GM19468 (cell line): ENCODE results near the gene PDSS1.
"Not testable (repeated sequence)": the region's sequence is repeated elsewhere in the genome, so short reads cannot be mapped to it uniquely, and the experiment has no call there.

Experiments used
- ATAC-seq: cut with Tn5 transposase; IDR thresholded peaks from one replicate; pipeline ENCODE4 v1.9.1; 2021; ENCODE audit warnings: mild to moderate bottlenecking, moderate library complexity, moderate number of reproducible peaks; ENCODE audit not compliant: unreplicated experiment; ENCODE audit errors: extremely low read depth

Gene PDSS1

DNA sequence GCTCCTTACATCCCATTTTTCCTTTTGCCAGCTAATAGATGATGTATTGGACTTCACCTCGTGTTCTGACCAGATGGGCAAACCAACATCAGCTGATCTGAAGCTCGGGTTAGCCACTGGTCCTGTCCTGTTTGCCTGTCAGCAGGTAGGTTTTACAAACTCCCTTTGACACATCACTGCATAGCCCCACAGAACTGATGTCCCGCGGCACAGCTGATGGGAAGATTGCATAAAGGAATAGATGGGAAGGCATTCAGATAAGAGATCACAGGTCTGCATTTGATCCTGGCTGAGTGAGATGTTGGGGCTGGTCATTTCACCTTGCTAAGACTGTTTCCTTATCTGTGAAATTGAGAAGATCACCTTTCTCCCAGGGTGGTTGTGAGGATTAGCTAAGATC, 37.9 kb downstream of the PDSS1 start:
- ATAC-seq: no peak

DNA sequence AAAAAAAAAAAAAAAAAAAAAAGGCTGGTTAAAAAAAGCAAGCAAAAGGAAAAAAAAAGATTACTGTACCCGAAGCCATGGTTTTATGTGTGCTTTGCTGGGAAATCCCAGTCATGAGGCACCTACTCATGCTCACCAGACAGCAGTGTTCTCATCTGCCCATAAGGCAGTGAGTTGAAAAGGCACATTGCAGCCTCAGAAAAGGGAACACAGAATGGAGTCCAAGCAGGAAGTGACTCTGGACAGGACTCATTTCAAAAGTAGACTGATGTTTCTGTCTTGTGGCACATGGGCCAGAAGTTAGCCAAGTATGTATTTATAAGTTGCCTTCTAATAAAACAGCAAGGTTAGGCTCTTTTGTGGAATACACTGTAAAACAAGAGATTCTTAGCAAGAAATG, 40.2 kb downstream of the PDSS1 start:
- peak; percentile 65 for ATAC-seq

DNA sequence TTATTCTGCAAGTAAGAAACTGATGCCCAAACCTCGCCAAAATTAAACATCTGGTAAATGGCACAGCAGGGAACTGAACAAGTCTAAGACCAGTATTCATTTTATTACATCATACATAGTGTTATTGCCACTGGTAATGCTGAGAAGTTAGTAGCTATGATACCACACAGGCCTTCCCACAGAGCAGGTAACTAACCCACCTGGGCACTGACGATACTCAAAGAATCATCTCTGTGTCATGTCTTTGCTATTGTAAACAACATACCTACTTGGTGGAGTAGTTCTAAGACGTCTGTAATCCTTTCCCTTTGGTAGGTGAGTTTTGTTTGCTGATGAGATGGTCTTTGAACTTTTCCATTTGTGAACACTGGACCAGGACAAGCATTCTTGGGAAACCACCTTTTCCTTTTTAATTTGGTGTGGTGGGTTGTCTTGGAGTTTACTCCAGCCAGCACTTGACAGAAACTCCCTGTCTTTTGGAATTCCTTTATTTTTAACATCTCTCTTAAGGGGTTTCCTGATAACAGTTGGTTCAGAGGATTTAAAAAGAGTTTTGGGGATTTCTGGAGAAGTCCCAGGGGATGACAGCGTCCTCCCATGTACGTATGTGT, 40.9 kb downstream of the PDSS1 start:
- ATAC-seq: no peak

DNA sequence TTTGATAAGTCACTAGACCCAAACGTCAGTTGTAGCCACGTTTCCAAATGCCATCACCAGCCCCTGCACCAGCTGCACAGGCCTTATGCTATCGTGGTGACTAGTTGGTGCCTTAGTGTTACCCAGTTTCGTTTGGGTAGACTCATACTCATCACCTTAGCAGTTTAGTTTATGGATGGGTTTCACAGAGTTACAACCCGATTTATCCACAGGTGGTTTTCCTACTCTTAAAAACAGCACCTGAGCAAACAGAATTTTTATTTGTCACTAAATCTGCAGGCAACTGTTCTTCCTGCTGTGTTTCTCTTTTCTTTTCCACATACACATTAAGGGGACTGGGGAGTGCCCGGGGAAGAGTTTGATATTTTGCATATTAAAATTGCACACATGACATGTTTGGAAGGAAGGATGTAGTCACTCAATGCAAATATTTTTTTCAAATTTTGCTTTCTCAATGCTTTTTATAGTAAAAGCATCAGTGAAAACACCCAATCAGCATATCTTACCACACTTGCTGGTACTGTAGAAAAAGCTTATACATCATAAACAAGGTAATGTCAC, 41.6 kb downstream of the PDSS1 start:
- ATAC-seq: peak; percentile 24

DNA sequence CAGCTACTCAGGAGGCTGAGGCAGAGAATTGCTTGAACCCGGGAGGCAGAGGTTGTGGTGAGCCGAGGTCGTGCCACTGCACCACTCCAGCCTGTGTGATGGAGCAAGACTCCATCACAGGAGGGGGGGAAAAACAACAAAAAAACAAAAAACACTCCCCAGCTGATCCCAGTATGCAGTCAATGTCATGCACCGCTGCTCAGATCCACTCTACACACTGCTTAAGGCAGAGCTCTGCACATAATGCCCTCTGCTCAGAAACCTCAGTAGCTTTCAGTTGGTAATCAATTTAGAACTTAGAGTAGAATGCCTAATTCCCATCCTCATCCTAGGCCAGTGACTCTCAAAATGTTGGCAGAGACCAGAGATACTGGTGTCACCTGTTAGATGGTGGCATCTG, 43.9 kb downstream of the PDSS1 start:
- ATAC-seq: no peak

DNA sequence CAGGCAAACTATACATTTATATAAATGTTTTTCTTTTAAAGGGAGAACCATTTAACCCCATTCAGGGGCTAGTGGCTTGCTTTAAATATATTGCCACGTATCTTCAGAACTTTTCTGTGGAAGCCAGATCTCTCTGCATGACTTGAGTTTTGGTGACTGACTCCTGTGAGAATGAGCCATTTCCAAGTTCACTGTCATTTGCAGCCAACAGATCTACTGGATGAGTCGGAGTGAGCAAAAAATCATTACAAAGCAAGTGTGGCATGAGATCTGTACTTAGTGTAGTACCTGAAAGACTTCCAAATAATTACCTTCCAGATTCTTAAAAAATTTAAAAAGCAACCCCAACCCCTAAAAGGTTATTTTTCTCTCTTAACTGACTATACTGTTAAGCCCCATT, 45.6 kb downstream of the PDSS1 start:
- ATAC-seq: no peak

DNA sequence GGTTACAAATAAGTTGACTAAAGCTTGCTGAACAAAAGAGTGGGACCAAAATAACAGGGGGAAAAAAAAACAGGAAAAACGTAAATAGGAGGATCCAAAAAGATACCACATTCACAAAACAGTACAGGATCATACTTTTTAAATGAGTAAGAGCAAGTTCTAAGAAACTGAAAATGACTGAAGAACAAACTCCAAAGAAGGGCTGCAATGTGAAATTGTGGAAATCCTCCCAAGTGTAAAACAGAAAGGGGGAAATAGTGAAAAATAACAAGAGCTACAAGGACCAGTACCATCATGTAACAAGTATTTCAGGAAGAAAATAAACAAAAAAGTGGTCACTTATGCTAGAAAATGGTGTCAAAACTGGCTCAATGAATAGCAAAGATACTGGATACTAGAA, 46.3 kb downstream of the PDSS1 start:
- no peak for ATAC-seq

DNA sequence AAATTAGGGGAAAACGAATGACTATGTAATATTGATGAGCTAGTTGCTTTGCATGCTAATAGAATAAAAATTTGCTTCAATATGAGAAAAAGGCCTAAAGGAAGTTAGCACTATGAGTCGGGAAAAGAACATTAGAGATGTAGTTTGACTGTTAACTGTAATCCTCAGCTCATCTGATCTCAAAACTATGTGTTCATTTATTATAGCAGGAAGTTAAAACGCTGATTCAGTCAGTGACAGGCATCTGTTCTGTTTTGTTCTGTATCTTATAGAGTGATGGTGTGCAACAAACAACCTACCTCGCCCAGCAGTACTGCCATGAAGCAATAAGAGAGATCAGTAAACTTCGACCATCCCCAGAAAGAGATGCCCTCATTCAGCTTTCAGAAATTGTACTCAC, 48.6 kb downstream of the PDSS1 start:
- no peak for ATAC-seq

DNA sequence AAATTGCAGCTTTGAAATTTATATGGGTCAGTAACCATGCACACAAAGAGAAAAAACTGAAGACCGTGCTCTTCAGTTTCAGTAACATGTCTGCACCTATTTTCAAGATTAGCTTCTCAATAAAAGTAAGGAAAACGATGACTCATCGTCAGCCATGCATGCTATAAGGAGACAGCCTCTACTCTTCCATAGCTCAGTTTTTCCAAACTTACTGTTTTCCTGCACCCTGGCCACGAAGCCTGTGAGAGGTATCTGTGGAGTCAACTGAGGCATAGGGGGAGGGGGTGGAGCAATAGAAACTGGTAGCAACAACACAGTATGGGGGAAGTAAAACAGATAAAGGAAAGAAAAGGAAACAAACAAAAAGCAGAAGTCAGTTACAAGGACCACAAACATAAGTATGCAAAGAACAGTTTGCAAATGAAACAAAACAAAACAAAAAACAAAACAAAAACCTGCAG, 58.0 kb downstream of the PDSS1 start:
- no peak for ATAC-seq

DNA sequence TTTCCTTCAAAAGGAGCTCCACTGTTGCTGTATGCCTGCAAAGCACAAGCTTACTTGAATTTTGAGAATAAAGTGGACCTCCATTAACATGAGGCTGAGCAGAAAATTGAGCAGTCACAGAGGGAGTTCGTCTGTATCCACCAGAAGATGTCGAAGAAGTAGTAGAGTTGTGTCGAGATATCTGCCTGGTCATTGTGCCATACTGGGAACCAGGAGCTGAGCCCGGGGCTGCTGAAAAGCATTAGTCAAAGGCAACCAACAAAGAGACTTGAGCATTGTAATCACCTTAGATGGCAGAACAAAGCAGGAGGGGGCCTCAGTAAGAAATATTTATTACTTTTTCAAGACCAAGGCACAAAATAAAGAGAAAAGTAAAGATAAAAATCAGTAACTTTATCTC, 61.5 kb downstream of the PDSS1 start:
- no peak for ATAC-seq

DNA sequence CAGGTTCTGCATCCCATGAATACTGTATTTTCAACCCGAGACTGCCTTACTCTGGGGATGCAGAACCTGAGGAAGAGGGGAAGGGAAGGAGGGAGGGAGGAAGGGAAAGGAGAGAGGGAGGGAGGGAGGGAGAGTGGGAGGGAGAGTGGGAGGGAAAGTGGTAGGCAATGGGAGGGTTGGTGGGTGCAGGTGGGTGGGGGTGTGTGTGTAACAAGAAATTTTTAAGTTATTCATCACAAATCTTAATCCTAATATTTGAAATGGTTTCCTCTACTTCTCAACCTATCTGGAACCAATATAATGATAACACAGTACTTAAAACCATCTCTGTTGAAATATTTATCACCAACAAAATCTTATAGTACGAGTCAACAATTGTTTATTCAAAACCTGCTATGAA, 68.0 kb downstream of the PDSS1 start:
- ATAC-seq: no peak

DNA sequence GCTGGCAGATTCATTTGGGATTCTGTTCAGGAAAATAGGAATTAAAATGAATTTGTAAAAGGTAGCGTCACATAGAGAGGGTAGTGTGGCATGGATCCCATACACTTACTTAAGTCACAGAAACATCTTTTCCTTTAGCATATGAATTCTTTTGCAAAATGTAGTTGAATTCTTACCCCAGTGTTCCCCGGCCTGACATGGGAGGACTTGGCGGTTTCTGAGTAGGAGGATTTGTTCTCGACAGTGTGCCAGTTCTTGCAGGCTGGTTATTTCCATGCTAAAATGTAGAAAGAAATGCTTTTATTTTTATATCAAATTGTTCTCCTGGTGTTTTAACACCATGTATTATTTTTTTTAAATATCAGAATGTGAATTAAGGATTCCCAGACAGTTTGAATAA, 72.6 kb downstream of the PDSS1 start:
- no peak for ATAC-seq

DNA sequence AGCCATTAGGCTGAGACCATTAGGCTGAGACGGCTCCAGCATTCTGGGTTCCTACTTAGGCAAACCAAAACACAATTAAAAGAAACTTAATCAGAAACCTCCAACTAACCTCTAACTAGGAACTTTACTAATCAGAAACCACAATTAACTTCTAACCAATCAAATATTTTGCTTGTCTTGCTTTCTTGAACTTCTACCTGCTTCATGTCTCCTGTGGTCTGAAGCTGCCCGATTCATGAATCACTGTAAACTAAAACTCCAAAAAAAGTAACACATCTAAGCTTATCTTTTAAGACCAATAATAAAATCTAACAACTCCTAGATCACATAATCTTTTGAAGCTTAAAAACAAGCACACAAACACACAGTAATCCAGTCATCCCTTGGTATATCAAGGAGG, 76.1 kb downstream of the PDSS1 start:
- no peak for ATAC-seq

DNA sequence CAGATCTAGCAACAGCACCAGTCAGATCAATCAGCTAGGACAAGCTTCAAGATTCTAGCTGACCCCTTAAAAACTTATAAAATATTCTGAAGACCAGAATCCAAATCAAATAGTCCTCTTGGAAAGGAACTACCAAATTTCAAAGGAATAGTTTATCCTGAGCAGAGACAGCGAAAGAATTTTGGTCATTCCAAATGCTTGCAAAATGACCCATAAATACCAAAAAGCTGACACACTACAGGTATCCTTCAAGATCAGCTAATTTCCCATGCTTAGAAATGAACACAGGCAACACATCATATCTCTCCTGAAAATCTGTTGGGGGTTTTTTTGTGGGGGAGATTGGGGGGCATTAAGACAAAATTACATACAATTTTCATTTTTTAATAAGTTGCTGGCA, 78.8 kb downstream of the PDSS1 start:
- ATAC-seq: no peak

DNA sequence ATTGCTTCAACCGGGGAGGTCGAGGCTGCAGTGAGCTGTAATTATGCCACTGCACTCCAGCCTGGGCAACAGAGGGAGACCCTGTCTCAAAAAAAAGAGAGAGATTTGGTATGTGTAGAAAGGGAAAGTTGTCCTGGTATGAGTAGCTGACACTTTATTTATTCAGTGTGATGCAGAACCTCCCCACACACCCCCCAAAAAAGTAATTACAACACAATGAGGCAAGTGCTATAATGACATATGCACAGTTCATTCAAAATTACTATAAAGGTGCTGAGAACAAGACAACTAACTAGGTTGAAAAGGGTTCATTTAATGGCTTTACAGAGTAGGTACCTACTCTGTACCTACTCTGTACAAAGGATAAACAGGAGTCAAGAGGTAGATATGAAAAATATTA, 80.2 kb downstream of the PDSS1 start:
- ATAC-seq: no peak

DNA sequence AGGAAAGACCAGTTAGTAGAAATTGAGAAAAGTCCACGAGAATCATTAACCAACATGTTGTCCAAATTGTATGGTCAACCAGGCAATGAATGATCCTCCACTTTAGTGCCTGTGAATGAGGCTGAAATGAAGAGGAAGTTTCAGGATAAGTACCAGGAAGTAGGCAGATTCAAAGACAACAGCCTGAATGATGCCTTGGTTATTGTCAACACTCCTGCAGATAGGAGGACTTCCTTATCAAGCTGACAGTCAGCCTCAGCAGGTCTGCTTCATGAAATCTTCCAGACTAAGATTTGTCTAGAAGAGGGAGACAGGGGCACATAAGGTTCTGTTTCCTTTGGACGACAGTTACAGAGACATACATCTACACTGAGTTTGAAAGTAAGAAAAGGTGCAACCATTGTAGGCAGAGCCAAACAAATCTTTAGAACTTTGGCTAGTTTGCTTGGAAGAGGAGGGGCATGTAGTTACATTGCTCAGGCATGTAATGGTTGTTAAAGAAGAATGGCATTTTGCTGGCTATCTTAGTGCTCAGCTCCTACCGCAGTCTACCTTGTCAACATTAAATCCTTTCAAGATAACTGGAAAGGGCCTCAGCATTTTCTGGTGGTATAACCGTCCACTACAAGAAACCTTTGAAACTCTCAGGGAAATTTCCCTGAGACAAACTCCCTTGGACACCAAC, 81.8 kb downstream of the PDSS1 start:
- no peak for ATAC-seq

DNA sequence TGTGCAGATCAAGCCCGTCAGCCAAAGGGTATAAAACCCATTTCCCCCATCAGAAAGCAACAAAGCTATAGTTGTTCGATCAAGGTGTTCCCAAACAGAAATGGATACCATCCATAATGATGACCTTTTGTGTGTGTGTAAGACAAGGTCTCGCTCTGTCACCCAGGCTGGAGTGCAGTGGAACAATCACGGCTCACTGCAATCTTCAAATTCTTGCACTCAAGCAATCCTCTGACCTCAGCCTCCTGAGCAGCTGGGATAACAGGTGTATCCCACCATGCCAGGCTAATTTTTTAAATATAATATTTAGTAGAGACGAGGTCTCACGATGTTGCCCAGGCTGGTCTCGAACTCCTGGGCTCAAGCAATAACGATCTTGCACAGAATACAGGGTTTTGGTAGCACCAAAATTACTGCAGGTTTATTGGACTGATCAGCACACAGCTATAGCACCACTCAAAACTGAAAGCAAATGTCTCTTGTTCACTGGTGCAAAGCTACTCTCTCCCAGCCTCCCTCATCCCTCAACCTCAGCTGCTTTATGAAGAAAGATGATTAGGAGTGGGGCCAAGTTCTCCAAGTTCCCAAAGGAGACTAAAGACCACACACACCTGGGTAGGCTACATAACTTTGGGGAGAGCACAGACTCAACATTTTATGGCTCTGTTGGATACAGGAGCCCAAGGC, 82.7 kb downstream of the PDSS1 start:
- ATAC-seq: no peak

DNA sequence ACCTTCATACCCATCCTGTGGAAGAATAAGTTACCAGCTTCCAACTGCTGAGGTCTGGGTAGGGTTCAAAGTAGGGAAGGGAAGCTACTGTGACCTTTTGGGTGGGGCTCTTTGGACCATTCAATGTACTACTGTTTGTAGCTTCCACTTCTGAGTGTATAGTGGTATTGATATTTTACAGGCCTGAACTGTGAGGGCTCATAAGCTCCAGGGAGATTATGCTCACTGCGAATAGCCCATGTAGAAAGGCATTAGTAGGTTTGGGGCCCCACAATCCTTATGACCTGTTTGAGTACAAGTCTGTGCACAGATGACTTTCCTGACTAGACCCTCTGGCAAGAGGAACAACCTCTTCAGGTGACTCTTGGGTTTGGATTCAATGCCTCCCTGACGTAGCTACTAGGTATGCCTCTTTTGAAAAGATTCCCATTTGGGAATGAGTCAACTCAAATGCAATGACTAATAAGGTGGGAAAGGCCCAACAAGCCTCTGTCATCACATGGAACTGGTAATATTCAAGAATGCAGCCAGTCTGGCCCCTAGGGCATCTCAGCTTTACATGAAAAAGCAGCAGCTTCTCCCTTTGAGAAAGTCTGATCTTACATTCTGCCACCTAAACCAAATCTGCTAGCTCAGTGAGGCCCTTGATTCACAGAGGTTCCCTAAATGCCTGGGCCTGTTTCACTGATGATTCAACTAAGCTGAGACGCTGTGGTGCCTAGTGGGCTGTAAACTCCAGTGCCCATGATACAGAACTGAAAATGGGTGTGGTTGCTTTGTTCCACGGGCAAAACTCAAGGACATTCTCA, 83.5 kb downstream of the PDSS1 start:
- ATAC-seq: no peak

DNA sequence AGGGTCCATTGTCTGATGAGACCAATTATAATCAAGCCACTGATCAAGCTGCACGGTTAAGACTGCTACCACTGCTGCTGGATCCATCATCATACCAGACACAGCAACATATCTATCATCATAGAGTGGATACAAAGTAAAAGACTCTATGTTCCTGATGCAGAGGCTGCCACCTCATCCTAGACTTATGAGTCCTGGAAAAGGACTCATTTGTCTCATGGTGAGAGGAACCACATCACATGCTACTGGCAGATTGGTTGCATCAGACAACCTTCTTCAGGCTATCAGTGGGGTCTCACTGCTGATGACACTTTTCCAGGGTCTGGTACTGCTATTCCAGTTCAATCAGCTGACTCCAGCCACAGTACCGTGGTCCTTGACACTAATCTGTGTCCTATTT, 84.3 kb downstream of the PDSS1 start:
- no peak for ATAC-seq

DNA sequence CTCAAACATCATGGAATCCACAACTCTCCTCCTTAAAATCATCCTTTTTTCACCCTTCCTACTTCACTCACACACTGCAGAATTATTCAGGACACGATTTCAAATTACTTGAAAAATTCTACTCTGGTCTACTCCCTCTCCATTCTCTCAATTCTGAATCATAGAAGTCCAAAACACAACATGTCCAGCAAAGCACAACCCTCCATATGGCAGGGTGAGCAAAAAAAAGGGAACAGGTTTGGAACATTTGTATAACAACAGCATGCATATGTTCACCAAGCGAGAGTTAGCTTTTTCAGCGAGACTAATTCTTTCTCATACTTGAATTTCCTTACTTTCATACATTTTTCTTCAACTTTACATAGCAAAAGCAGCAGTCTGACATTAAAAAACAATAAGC, 89.9 kb downstream of the PDSS1 start:
- no peak for ATAC-seq

DNA sequence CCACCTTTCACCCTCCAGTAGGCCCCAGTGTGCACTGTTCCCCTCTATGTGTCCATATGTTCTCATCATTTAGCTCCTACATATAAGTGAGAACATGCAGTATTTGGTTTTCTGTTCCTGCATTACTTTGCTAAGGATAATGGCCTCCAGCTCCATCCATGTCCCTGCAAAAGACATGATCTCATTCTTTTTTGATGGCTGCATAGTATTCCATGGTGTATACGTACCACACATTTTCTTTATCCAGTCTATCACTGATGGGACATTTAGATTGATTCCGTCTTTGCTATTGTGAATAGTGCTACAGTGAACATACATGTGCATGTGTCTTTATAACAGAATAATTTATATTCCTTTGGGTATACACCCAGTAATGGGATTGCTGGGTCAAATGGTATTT, 92.3 kb downstream of the PDSS1 start:
- ATAC-seq: not testable (repeated sequence)
